Omental fat pad (tissue), 4 donors: ENCODE data around the gene SYT4. TPM values are rescaled to one million over a fixed set of nuclear protein-coding genes. Genes with fewer than 3 reads are reported as not detected.

ENCODE experiments used
- ATAC-seq: fragments of 150-250 bp; one replicate; pipeline ENCODE4 v1.9.1; 2016; ENCODE audit warnings: mild to moderate bottlenecking, moderate library complexity; ENCODE audit not compliant: low FRiP score
- DNase-seq: peaks from one replicate; pipeline ENCODE4 v3.0.0-alpha.2; 2019; ENCODE audit warnings: low spot score
- CTCF ChIP-seq, 3 donors: fragments of 450-650 bp; IDR thresholded peaks; one replicate each; pipeline ENCODE4 v1.5.1; 2016 to 2017; ENCODE audit warnings: antibody characterized with exemption in 3 of 3, mild to moderate bottlenecking in 3 of 3, moderate library complexity in 2 of 3
- total RNA-seq, 4 donors: library from RNA; depleted of rRNA; stranded (reverse); fragments of >200 nt; gene quantifications; one replicate each; pipeline ENCODE4 v1.1.0, GENCODE V29; 2016

Gene SYT4
- total RNA-seq, 4 donors from 2014 or later, result 3.2 to 18.5 (median 18.4) TPM; not detected in 1

- ATAC-seq (no peak), DNase-seq (no peak)
- TF ChIP-seq CTCF (IDR thresholded peaks at IDR 0.05), result no peak
Measured at GRCh38 chr18:43236921-43237320, 40.4 kb downstream of the SYT4 start.

DNA sequence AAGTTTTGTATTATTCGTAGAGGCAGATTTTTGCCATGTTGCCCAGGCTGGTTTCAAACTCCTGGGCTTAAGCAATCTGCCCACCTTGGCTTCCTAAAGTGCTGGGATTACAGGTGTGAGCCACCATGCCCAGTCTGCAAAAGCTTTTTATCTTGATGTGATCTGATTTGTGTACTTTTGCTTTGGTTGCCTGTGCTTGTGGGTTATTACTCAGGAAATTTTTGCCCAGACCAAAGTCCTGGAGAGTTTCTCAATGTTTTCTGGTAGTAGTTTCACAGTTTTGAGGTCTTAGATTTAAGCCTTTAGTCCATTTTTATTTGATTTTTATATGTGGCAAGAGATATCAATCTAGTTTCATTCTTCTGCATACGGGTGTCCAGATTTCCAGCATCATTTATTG is 42.4 kb downstream of the SYT4 start:
- TF ChIP-seq CTCF (IDR thresholded peaks at IDR 0.05), result no peak
- no peak for ATAC-seq
- no peak for DNase-seq

- no peak for ATAC-seq
- no peak for DNase-seq
- TF ChIP-seq CTCF (IDR thresholded peaks at IDR 0.05), result no peak
Measured at GRCh38 chr18:43222501-43222900, 54.8 kb downstream of the SYT4 start.

DNA sequence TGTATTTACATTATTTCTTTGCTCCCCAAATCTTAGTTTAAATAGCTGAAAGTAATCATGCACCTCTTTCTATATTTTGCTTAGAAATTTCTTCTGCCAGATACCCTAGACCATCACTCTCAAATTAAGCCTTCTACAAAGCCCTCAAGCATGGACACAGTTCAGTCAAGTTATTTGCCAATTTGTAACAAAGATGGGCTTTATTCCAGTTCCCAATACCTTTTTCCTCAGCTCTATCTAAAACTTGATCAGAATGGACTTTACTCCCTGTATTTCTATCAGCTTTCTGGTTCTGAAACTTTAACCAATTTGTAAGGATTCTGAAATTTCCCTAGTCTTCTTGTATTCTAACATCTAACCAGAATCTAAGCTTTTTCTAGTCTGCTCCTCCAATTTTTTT is 56.6 kb downstream of the SYT4 start:
- ATAC-seq, result no peak
- TF ChIP-seq CTCF (IDR thresholded peaks at IDR 0.05), result no peak
- no peak for DNase-seq

Other genes starting within 250 kb of the SYT4 start
- gene RIT2, start 161.8 kb downstream of the SYT4 start, total RNA-seq, result not detected